Gastroesophageal sphincter (tissue), 4 donors: ENCODE measurements around the gene SLC2A9. TPM values are rescaled to one million over a fixed set of nuclear protein-coding genes. Genes with fewer than 3 reads are reported as not detected.

ENCODE experiments used
- ATAC-seq: fragments of 150-250 bp; one replicate; pipeline ENCODE4 v1.9.1; 2016; ENCODE audit warnings: mild to moderate bottlenecking, moderate library complexity
- H3K27ac ChIP-seq, 4 donors: fragments of 200-600 bp; sonication (generic) in 3 of 4; 1 replicate in 3 of 4; 2 replicates in 1 of 4; pipeline ENCODE4 v1.5.1; 2016 to 2019
- H3K27me3 ChIP-seq: fragments of 200-600 bp; sonication (generic); one replicate; pipeline ENCODE4 v1.5.1; 2019
- H3K36me3 ChIP-seq, 2 donors: fragments of 200-600 bp; sonication (generic); one replicate each; pipeline ENCODE4 v1.5.1; 2019; ENCODE audit warnings: control low read depth in 1 of 2
- H3K4me1 ChIP-seq, 3 donors: fragments of 200-600 bp; sonication (generic); 1 replicate in 2 of 3; 2 replicates in 1 of 3; pipeline ENCODE4 v1.5.1; 2016 to 2019; ENCODE audit warnings: control low read depth in 2 of 3
- H3K4me3 ChIP-seq, 2 donors: fragments of 200-600 bp; sonication (generic); one replicate each; pipeline ENCODE4 v1.5.1; 2019; ENCODE audit warnings: mild to moderate bottlenecking in 1 of 2, moderate library complexity in 1 of 2
- H3K9me3 ChIP-seq, 3 donors: fragments of 200-600 bp; sonication (generic); one replicate each; pipeline ENCODE4 v1.5.1; 2017 to 2019; ENCODE audit warnings: control low read depth in 2 of 3
- CTCF ChIP-seq, 4 experiments: fragments of 200-600 bp in 2 of 4; fragments of 450-650 bp in 2 of 4; sonication (generic) in 1 of 4; IDR thresholded peaks; one replicate each; pipeline ENCODE4 v1.5.1; 2017 to 2019; ENCODE audit warnings: antibody characterized with exemption in 4 of 4, mild to moderate bottlenecking in 2 of 4, moderate library complexity in 2 of 4
- EP300 ChIP-seq: sonication (generic); formaldehyde crosslinking; IDR thresholded peaks from one replicate; pipeline ENCODE4 v1.6.1; 2017; ENCODE audit warnings: antibody characterized with exemption, mild to moderate bottlenecking
- POLR2A ChIP-seq, 2 donors: fragments of 450-650 bp; IDR thresholded peaks; one replicate each; pipeline ENCODE4 v1.6.1; 2017; ENCODE audit warnings: antibody characterized with exemption in 2 of 2, mild to moderate bottlenecking in 2 of 2, moderate library complexity in 1 of 2
- POLR2AphosphoS5 ChIP-seq: sonication (generic); formaldehyde crosslinking; IDR thresholded peaks from one replicate; pipeline ENCODE4 v1.6.1; 2017; ENCODE audit warnings: antibody characterized with exemption
- WGBS, 2 donors: methylation state at CpG; one replicate each; pipeline ENCODE4 v1.1.5; 2018; ENCODE audit warnings: low coverage in 1 of 2; 5-methylcytosine and 5-hydroxymethylcytosine counted together
- total RNA-seq, 4 donors: library from RNA; depleted of rRNA; stranded (reverse); fragments of >200 nt; gene quantifications; one replicate each; pipeline ENCODE4 v1.1.0, GENCODE V29; 2016

SLC2A9 gene
- total RNA-seq, 4 donors from 2014 or later, result 3.1 to 6.5 (median 4.3) TPM

- H3K4me3 ChIP-seq, result no peak overlapping the region
- no peak for ATAC-seq
- peaks cover 0 to 47% (median 23%) of the 10 kb centered on the region in 3 donors for H3K4me1 ChIP-seq
- no peak for TF ChIP-seq POLR2AphosphoS5
- no peak for TF ChIP-seq CTCF (IDR thresholded peaks at IDR 0.05)
- no peak for TF ChIP-seq POLR2A (IDR thresholded peaks at IDR 0.05)
- no peak for TF ChIP-seq EP300
- H3K9me3 ChIP-seq, result no peaks in the 10 kb centered on the region
- H3K27me3 ChIP-seq, result no peaks in the 10 kb centered on the region
- 100% methylated on average over 1 to 4 of the region's 5 CpGs for WGBS, 2 donors
- H3K27ac ChIP-seq, result peak overlapping the region in 2 of 4 donors; percentile 63 to 77
- peaks cover 0 to 3% of the 10 kb centered on the region in 2 donors for H3K36me3 ChIP-seq
Observed at GRCh38 chr4:10034612-10035104, 13.4 kb upstream of the SLC2A9 start.

GRCh38 chr4:10034136-10034535 lies 12.8 kb upstream of the SLC2A9 start:
- H3K9me3 ChIP-seq, result no peaks in the 10 kb centered on the region
- ATAC-seq, result no peak
- no peak for TF ChIP-seq POLR2A (IDR thresholded peaks at IDR 0.05)
- TF ChIP-seq CTCF (IDR thresholded peaks at IDR 0.05), result no peak
- TF ChIP-seq EP300, result no peak
- TF ChIP-seq POLR2AphosphoS5, result no peak
- peaks cover 0 to 47% (median 23%) of the 10 kb centered on the region in 3 donors for H3K4me1 ChIP-seq
- 55 to 73% methylated on average over 3 to 9 of the region's 10 CpGs for WGBS, 2 donors
- H3K36me3 ChIP-seq, result no peaks in the 10 kb centered on the region
- H3K27ac ChIP-seq, result peak overlapping the region in 2 of 4 donors; percentile 63 to 77
- H3K4me3 ChIP-seq, result no peak overlapping the region
- no peaks in the 10 kb centered on the region for H3K27me3 ChIP-seq

- peak overlapping the region in 3 of 4 donors; percentile 63 to 79 (median 77) for H3K27ac ChIP-seq
- H3K9me3 ChIP-seq, result no peaks in the 10 kb centered on the region
- TF ChIP-seq EP300 (no peak), POLR2AphosphoS5 (peak; percentile 57)
- peak; percentile 82 for ATAC-seq
- H3K4me1 ChIP-seq, result peaks cover 0 to 47% (median 23%) of the 10 kb centered on the region in 3 donors
- H3K36me3 ChIP-seq, result no peaks in the 10 kb centered on the region
- no peak overlapping the region for H3K4me3 ChIP-seq
- 20 to 40% methylated on average over 1 to 5 of the region's 18 CpGs for WGBS, 2 donors
- no peaks in the 10 kb centered on the region for H3K27me3 ChIP-seq
Observed at GRCh38 chr4:10033191-10033881, 12.0 kb upstream of the SLC2A9 start.

- no peak overlapping the region for H3K4me3 ChIP-seq
- ATAC-seq, result peak; percentile 61
- 36 to 50% methylated on average over 4 to 5 of the region's 6 CpGs for WGBS, 2 donors
- H3K27ac ChIP-seq, result peak overlapping the region in 3 of 4 donors; percentile 63 to 79 (median 77)
- H3K9me3 ChIP-seq, result no peaks in the 10 kb centered on the region
- no peaks in the 10 kb centered on the region for H3K36me3 ChIP-seq
- H3K27me3 ChIP-seq, result no peaks in the 10 kb centered on the region
- peaks cover 0 to 47% (median 23%) of the 10 kb centered on the region in 3 donors for H3K4me1 ChIP-seq
- TF ChIP-seq POLR2A (IDR thresholded peaks at IDR 0.05) (no peak), EP300 (no peak), POLR2AphosphoS5 (peak; percentile 30), CTCF (IDR thresholded peaks at IDR 0.05) (no peak)
Observed at GRCh38 chr4:10032625-10033024, 11.3 kb upstream of the SLC2A9 start.

GRCh38 chr4:10031668-10032590 lies 10.6 kb upstream of the SLC2A9 start:
- Histone ChIP-seq H3K4me1 (peaks cover 0 to 47% (median 23%) of the 10 kb centered on the region in 3 donors), H3K27ac (peak overlapping the region in 3 of 4 donors; percentile 61 to 77 (median 63)), H3K4me3 (no peak overlapping the region), H3K36me3 (no peaks in the 10 kb centered on the region), H3K27me3 (no peaks in the 10 kb centered on the region), H3K9me3 (no peaks in the 10 kb centered on the region)
- TF ChIP-seq POLR2A (IDR thresholded peaks at IDR 0.05) (no peak), POLR2AphosphoS5 (peak; percentile 23)
- 73% methylated on average over 10 of the region's 10 CpGs; no CpG with 5 or more reads in 1 of the 2 donors for WGBS, 2 donors
- ATAC-seq, result no peak
